A673 (cell line): ENCODE measurements around the gene STAT2.

Experiments used
- EZH2 ChIP-seq: fragments of 200-600 bp; sonication (generic); IDR thresholded peaks from 2 replicates; pipeline ENCODE4 v1.6.1; 2017; ENCODE audit warnings: borderline replicate concordance, low read depth, mild to moderate bottlenecking, mixed read lengths, antibody characterized with exemption, low read length; ENCODE audit not compliant: poor library complexity, severe bottlenecking
- TF ChIP-seq, protein P1 (sequence below): fragments of 300-800, 200-600 bp; sonication (generic); conservative IDR thresholded peaks from 2 replicates; pipeline ENCODE4 v1.5.1; 2017; ENCODE audit warnings: low read depth, mild to moderate bottlenecking, antibody characterized with exemption, low read length, moderate library complexity, mixed read lengths

DNA sequence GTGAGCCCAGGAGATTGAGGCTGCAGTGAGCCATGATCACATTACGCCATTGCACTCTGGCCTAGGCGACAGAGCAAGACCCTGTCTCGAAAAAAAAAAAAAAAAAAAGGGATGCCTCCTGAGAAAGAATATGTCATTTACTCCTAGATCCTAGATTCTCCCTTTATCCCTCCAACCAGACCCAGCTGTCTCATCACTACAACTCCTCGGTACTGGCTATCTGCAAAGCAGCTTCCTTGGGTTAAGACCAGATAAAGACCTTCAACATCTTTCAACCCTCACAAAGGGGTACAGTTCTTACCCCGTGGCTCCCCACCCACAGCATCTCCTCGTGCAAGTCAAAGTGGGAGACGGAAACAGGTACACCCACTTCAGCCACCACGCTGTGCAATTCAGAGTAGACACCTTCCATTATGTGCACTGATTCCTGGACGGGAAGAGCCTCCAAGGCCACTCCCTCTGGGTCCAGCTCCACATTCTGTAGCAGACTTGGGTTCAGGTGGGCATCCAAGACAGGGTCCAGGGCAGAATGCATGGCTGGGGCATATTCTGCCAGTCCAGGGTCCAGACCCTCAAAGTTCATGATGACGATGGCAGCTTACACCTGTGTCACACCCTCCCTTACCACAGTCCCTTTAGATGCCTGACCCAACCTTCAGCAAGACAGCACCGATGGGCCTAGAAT, 27.3 kb downstream of the STAT2 start:
- TF ChIP-seq, protein P1, sequence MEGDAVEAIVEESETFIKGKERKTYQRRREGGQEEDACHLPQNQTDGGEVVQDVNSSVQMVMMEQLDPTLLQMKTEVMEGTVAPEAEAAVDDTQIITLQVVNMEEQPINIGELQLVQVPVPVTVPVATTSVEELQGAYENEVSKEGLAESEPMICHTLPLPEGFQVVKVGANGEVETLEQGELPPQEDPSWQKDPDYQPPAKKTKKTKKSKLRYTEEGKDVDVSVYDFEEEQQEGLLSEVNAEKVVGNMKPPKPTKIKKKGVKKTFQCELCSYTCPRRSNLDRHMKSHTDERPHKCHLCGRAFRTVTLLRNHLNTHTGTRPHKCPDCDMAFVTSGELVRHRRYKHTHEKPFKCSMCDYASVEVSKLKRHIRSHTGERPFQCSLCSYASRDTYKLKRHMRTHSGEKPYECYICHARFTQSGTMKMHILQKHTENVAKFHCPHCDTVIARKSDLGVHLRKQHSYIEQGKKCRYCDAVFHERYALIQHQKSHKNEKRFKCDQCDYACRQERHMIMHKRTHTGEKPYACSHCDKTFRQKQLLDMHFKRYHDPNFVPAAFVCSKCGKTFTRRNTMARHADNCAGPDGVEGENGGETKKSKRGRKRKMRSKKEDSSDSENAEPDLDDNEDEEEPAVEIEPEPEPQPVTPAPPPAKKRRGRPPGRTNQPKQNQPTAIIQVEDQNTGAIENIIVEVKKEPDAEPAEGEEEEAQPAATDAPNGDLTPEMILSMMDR, result no peak
- no peak for TF ChIP-seq EZH2
